Pericardium fibroblast (primary cell): Measurements from ENCODE around the gene UBE2B. TPM values are rescaled to one million over a fixed set of nuclear protein-coding genes. Genes with fewer than 3 reads are reported as not detected.

Source experiments
- total RNA-seq: library from RNA; depleted of rRNA; stranded (reverse); fragments of >200 nt; gene quantifications from 2 replicates; pipeline ENCODE4 v1.2.3, GENCODE V29; 2015

UBE2B gene
- total RNA-seq = 13.0 and 23.0 TPM in 2 replicates

GRCh38 chr5:134370871-134371833 lies at the start of gene UBE2B:
UBE2B (plus strand) TSS chr5:134371569; CDS start chr5:134371596, 27 bp downstream.

GRCh38 chr5:134411546-134412266 lies 40.3 kb downstream of the UBE2B start, which contains the start of gene CDKN2AIPNL:
CDKN2AIPNL (minus strand) TSS chr5:134411881; CDS start chr5:134411854, 27 bp downstream.

Other genes starting within 250 kb of the UBE2B start
- 117 and 265 TPM in 2 replicates for gene SKP1, start 194.6 kb upstream of the UBE2B start, total RNA-seq
- 110 and 136 TPM in 2 replicates for gene PPP2CA, start 145.5 kb upstream of the UBE2B start, total RNA-seq
- 0.47 and 2.4 TPM in 2 replicates for gene CDKL3, start 4.4 kb upstream of the UBE2B start, total RNA-seq
- gene CDKN2AIPNL, start 40.3 kb downstream of the UBE2B start, total RNA-seq = 18.8 and 25.3 TPM in 2 replicates
- gene JADE2, start 154.1 kb downstream of the UBE2B start, total RNA-seq = 15.6 and 39.4 TPM in 2 replicates